HG02870 (cell line): ENCODE results near the gene STK16.
"Not testable (repeated sequence)": the region's sequence is repeated elsewhere in the genome, so short reads cannot be mapped to it uniquely, and the experiment has no call there.

Experiments used
- ATAC-seq: cut with Tn5 transposase; IDR thresholded peaks from one replicate; pipeline ENCODE4 v1.9.1; 2021; ENCODE audit warnings: mild to moderate bottlenecking, moderate library complexity; ENCODE audit not compliant: unreplicated experiment

STK16 gene

GRCh38 chr2:219243291-219243761 is 2.0 kb upstream of the STK16 start:
- ATAC-seq, result no peak

DNA sequence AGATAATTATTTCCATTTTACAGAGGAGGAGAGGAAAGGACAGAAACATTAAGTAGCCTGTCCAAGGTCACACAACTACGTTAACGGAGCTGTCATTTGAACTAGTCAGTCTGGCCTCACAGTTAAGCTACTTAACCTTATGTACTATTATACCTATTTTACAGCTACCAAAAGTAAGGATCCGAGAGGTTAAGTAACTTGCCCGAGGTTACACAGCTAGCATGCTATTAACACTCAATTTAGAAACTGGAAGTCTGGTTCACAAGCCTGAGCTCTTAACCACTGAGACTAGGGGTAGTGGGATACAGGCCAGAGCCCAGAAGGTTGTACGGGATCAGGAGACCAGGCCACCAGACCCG is 511 bp upstream of the STK16 start:
- no peak for ATAC-seq

GRCh38 chr2:219245899-219246230 is 586 bp downstream of the STK16 start:
- ATAC-seq, result no peak

- ATAC-seq, result no peak
Measured at GRCh38 chr2:219246559-219246958, 1.3 kb downstream of the STK16 start.

DNA sequence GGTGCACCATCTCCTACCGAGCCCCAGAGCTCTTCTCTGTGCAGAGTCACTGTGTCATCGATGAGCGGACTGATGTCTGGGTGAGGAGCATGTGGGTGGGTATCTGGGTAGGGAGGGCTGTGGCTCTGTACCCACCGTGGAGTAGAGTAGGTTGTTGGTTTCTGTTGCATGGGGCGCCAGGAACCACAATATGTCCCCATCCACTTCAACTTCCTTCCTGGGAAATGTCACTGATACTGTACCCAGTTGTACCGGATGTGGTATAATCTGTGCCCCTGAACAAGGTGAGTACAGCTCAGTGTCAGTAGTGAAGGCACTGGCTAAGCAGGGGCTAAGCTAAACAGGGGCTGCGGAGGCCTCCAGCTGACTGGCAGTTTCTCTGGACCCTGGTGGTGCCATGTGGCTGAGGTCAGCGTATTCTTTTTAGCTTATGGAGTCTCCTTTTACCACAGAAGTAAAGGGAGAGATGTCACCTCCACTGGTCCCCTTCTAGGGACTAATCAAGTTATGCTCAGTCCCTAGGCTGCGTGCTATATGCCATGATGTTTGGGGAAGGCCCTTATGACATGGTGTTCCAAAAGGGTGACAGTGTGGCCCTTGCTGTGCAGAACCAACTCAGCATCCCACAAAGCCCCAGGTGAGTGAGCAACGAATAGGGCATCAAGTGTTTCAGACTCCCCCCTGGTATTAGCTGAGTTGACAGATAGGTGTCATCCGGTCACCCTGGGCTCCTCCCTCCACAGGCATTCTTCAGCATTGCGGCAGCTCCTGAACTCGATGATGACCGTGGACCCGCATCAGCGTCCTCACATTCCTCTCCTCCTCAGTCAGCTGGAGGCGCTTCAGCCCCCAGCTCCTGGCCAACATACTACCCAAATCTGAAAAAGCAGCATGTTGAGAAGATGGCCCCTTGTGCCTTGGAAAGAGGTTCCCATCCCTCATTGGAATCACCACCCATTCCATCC is 2.7 kb downstream of the STK16 start:
- ATAC-seq, result no peak

DNA sequence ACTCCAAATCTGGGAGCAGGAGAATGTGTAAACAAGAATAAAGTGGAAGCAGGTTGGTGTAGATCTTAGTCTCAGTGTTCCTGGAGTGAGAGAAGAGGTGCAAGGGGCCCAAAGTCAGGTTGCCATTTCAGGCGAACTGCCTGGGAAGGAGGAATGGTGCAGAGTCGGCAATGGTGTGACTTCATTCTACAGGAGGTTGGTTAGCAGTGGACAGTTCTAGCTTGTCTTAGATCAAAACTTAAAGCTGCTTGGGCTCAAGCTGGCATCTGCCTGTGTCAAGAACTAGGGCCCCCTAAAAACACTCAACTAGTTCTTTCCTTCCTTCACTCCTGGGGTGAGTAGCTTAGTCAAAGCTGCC is 3.5 kb downstream of the STK16 start:
- ATAC-seq, result no peak

GRCh38 chr2:219249203-219249980 is 4.1 kb downstream of the STK16 start:
- no peak for ATAC-seq

- no peak for ATAC-seq
Measured at GRCh38 chr2:219250049-219250781, 4.9 kb downstream of the STK16 start.

DNA sequence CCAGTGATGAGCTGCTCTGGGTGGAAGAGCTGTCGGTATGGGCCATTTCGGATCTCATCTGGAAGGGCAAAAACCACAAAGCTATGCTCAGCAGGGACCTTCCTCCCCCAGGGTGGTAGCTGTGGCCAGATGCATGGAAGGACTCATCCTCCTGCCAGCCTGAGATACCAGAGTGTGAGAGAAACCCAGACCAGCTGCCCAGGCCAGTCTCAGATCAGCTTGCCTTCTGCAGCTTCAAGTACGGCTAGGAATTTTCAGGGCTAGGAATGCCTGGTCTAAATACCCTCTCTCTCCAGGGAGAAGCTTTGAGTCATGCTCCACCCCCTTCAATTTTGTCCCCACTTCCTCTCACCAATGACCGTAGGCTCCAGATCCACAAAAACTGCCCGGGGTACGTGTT is 6.4 kb downstream of the STK16 start:
- no peak for ATAC-seq

GRCh38 chr2:219252084-219252483 is 6.8 kb downstream of the STK16 start:
- ATAC-seq, result no peak

- no peak for ATAC-seq
Measured at GRCh38 chr2:219252570-219252899, 7.3 kb downstream of the STK16 start.

- ATAC-seq, result peak; percentile 20
Measured at GRCh38 chr2:219252900-219253752, 7.8 kb downstream of the STK16 start, which contains the start of gene TUBA4B. TSS of gene TUBA4B (plus strand) at chr2:219253243. CDS start at chr2:219253408, 165 bp downstream.

GRCh38 chr2:219253753-219254589 is 8.7 kb downstream of the STK16 start, which contains the start of gene TUBA4A:
TSS of gene TUBA4A (minus strand) at chr2:219253918. CDS start at chr2:219253858, 60 bp downstream.
- peak; percentile 60 for ATAC-seq

GRCh38 chr2:219254590-219255201 is 9.4 kb downstream of the STK16 start:
- ATAC-seq, result peak; percentile 23

- ATAC-seq, result not testable (repeated sequence)
Measured at GRCh38 chr2:219258942-219259341, 13.7 kb downstream of the STK16 start.

GRCh38 chr2:219261024-219261855 is 16.0 kb downstream of the STK16 start:
- no peak for ATAC-seq

DNA sequence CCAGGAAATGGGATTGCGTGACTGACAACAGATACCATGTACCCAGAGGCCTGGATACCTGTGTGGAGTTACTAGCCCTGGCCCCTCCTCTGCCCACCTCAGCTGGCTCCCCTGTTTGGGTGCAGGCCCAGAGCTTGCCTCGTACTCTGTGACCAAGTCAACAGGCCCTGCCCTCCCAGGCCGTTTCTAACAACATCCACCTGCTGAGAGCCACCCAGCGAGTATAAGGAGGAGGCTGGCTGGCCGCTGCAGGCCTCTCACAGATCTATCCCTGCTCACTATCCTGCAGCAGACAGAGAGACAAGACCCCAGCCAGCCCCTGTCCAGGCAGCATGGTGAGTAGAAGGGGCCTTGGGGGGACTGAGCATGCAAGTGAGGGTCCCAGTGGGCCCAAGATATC is 21.0 kb downstream of the STK16 start:
- ATAC-seq, result no peak

DNA sequence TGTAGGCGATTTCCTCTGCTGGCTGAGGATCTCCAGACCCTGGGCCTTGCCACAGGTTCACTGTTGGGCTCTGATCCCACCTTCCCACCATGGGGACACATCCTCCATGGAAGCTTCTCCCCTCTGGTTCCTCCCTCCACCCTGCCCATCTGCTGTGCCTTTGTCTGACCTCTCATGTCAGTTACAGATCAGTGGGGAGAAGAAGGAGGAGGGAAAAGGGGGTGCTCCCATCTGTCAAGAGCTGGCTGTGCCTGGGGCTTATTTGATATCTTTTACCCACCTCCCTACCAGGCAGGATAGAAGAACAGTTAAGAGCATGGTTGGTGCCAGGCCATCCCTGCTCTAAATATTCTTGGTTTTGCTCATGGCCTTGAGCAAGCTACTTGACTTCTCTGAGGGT is 21.6 kb downstream of the STK16 start:
- no peak for ATAC-seq
